ENCODE results near the gene MAGI2.

- TF ChIP-seq, protein P1, sequence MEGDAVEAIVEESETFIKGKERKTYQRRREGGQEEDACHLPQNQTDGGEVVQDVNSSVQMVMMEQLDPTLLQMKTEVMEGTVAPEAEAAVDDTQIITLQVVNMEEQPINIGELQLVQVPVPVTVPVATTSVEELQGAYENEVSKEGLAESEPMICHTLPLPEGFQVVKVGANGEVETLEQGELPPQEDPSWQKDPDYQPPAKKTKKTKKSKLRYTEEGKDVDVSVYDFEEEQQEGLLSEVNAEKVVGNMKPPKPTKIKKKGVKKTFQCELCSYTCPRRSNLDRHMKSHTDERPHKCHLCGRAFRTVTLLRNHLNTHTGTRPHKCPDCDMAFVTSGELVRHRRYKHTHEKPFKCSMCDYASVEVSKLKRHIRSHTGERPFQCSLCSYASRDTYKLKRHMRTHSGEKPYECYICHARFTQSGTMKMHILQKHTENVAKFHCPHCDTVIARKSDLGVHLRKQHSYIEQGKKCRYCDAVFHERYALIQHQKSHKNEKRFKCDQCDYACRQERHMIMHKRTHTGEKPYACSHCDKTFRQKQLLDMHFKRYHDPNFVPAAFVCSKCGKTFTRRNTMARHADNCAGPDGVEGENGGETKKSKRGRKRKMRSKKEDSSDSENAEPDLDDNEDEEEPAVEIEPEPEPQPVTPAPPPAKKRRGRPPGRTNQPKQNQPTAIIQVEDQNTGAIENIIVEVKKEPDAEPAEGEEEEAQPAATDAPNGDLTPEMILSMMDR (IDR thresholded peaks at IDR 0.05): no peak
- no peak for TF ChIP-seq POLR2A (IDR thresholded peaks at IDR 0.05)
- no peak for TF ChIP-seq POLR2AphosphoS5 (IDR thresholded peaks at IDR 0.05; ENCODE audit: insufficient read depth in 1 of 2, low read depth in 1 of 2)
Observed at GRCh38 chr7:78968951-78969350, 484.5 kb downstream of the MAGI2 start.
